ENCODE results near the gene TMEM129. TPM values are rescaled to one million over a fixed set of nuclear protein-coding genes. Genes with fewer than 3 reads are reported as not detected.
"Not testable (repeated sequence)": the region's sequence is repeated elsewhere in the genome, so short reads cannot be mapped to it uniquely, and the experiment has no call there.

TMEM129 gene
- total RNA-seq, 1 experiment from 2014 or later = 29.8 TPM

GRCh38 chr4:1674682-1675081 is 46.4 kb downstream of the TMEM129 start:
- H3K9me3 Mint-ChIP-seq (ENCODE audit: low read depth, unreplicated experiment) = no peaks in the 10 kb centered on the region
- intact Hi-C loops (cut with micrococcal nuclease; ENCODE audit: unreplicated experiment) = no loop called here
- CTCF ChIA-PET = no interaction called here
- H3K27ac Mint-ChIP-seq (ENCODE audit: unreplicated experiment) = no peak overlapping the region
- no TSS peak for BruUV-seq (replicated peaks)
- TF ChIP-seq, protein P1, sequence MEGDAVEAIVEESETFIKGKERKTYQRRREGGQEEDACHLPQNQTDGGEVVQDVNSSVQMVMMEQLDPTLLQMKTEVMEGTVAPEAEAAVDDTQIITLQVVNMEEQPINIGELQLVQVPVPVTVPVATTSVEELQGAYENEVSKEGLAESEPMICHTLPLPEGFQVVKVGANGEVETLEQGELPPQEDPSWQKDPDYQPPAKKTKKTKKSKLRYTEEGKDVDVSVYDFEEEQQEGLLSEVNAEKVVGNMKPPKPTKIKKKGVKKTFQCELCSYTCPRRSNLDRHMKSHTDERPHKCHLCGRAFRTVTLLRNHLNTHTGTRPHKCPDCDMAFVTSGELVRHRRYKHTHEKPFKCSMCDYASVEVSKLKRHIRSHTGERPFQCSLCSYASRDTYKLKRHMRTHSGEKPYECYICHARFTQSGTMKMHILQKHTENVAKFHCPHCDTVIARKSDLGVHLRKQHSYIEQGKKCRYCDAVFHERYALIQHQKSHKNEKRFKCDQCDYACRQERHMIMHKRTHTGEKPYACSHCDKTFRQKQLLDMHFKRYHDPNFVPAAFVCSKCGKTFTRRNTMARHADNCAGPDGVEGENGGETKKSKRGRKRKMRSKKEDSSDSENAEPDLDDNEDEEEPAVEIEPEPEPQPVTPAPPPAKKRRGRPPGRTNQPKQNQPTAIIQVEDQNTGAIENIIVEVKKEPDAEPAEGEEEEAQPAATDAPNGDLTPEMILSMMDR (IDR thresholded peaks at IDR 0.05; ENCODE audit: unreplicated experiment) = no peak
- H3K4me3 Mint-ChIP-seq (ENCODE audit: low read depth, unreplicated experiment) = no peak overlapping the region
- no peaks in the 10 kb centered on the region for H3K36me3 Mint-ChIP-seq (ENCODE audit: insufficient read depth, unreplicated experiment)
- no peaks in the 10 kb centered on the region for H3K27me3 Mint-ChIP-seq (ENCODE audit: unreplicated experiment)
- no peaks in the 10 kb centered on the region for H3K4me1 Mint-ChIP-seq (ENCODE audit: low read depth, unreplicated experiment)
- no peak for DNase-seq

DNA sequence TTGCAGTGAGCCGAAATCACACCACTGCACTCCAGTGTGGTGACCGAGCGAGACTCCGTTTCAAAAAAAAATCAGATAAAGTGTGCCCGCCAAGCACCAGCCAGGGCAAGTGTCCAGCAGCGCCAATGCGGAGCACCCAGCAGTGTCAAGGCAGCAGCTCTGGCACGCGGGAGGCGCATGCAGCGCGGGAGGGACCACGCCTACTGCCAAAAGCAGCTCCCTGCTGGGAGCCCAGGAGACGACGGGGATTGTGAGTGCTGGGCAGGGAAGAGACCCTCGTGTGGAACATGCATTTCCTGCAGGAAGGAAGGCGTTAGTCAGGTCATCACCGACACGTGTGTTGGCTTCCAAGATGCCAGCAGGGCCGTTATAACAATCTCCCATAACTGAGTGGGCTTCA is 47.5 kb downstream of the TMEM129 start:
- no peaks in the 10 kb centered on the region for H3K36me3 Mint-ChIP-seq (ENCODE audit: insufficient read depth, unreplicated experiment)

GRCh38 chr4:1671011-1671410 is 50.1 kb downstream of the TMEM129 start:
- CTCF ChIA-PET; H3K4me1 Mint-ChIP-seq (ENCODE audit: low read depth, unreplicated experiment): not testable (repeated sequence)

More for the DNA sequence above, 47.5 kb downstream of the TMEM129 start:
- intact Hi-C loops (cut with micrococcal nuclease; ENCODE audit: unreplicated experiment) = no loop called here
- Mint-ChIP-seq H3K27me3 (ENCODE audit: unreplicated experiment) (no peaks in the 10 kb centered on the region), H3K9me3 (ENCODE audit: low read depth, unreplicated experiment) (no peaks in the 10 kb centered on the region), H3K27ac (ENCODE audit: unreplicated experiment) (no peak overlapping the region), H3K4me3 (ENCODE audit: low read depth, unreplicated experiment) (no peak overlapping the region), H3K4me1 (ENCODE audit: low read depth, unreplicated experiment) (no peaks in the 10 kb centered on the region)
- DNase-seq = no peak
- CTCF ChIA-PET = no interaction called here
- no TSS peak for BruUV-seq (replicated peaks)
- TF ChIP-seq, protein P1 (IDR thresholded peaks at IDR 0.05; ENCODE audit: unreplicated experiment) = no peak

DNA sequence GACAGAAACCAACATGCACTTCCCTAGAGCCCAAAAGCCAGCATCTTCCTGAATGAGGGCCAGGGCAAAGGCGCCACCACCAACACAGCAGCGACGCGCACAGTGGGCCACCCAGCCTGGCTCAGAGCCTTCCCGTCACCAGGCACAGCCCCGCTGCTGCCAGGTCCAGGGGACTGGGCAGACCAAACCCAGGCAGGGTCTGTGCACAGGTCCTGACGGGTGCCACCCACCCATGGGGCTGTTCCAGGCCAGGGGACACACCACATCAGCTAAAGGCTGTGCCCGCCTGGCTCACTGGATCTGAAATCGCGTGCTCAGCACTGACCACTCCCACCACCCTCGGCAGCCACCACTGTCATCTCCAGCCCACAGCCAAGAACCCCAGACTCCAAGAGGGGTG is 50.8 kb downstream of the TMEM129 start:
- intact Hi-C loops (cut with micrococcal nuclease; ENCODE audit: unreplicated experiment) = no loop called here
- Mint-ChIP-seq H3K27ac (ENCODE audit: unreplicated experiment) (no peak overlapping the region), H3K4me3 (ENCODE audit: low read depth, unreplicated experiment) (no peak overlapping the region), H3K4me1 (ENCODE audit: low read depth, unreplicated experiment) (no peaks in the 10 kb centered on the region), H3K9me3 (ENCODE audit: low read depth, unreplicated experiment) (no peaks in the 10 kb centered on the region), H3K27me3 (ENCODE audit: unreplicated experiment) (no peaks in the 10 kb centered on the region), H3K36me3 (ENCODE audit: insufficient read depth, unreplicated experiment) (no peaks in the 10 kb centered on the region)
- TF ChIP-seq, protein P1 (IDR thresholded peaks at IDR 0.05; ENCODE audit: unreplicated experiment) = no peak
- DNase-seq = no peak
- BruUV-seq (replicated peaks) = no TSS peak
- CTCF ChIA-PET = no interaction called here

More at GRCh38 chr4:1671011-1671410, 50.1 kb downstream of the TMEM129 start:
- H3K27me3 Mint-ChIP-seq (ENCODE audit: unreplicated experiment); DNase-seq; H3K36me3 Mint-ChIP-seq (ENCODE audit: insufficient read depth, unreplicated experiment); BruUV-seq (replicated peaks); intact Hi-C loops (cut with micrococcal nuclease; ENCODE audit: unreplicated experiment); H3K27ac Mint-ChIP-seq (ENCODE audit: unreplicated experiment); H3K9me3 Mint-ChIP-seq (ENCODE audit: low read depth, unreplicated experiment); H3K4me3 Mint-ChIP-seq (ENCODE audit: low read depth, unreplicated experiment): not testable (repeated sequence)

- no peak overlapping the region for H3K27ac Mint-ChIP-seq (ENCODE audit: unreplicated experiment)
- intact Hi-C loops (cut with micrococcal nuclease; ENCODE audit: unreplicated experiment) = no loop called here
- H3K4me1 Mint-ChIP-seq (ENCODE audit: low read depth, unreplicated experiment) = no peaks in the 10 kb centered on the region
- H3K27me3 Mint-ChIP-seq (ENCODE audit: unreplicated experiment) = no peaks in the 10 kb centered on the region
- CTCF ChIA-PET = interaction anchor here (0.9 kb wide), 1 partner anchor 9 kb away, joined by 3 read pairs; no protein-coding TSS in a partner anchor
- H3K9me3 Mint-ChIP-seq (ENCODE audit: low read depth, unreplicated experiment) = no peaks in the 10 kb centered on the region
- DNase-seq = no peak
- no TSS peak for BruUV-seq (replicated peaks)
- no peak overlapping the region for H3K4me3 Mint-ChIP-seq (ENCODE audit: low read depth, unreplicated experiment)
- TF ChIP-seq, protein P1 (IDR thresholded peaks at IDR 0.05; ENCODE audit: unreplicated experiment) = no peak
- no peaks in the 10 kb centered on the region for H3K36me3 Mint-ChIP-seq (ENCODE audit: insufficient read depth, unreplicated experiment)
Measured at GRCh38 chr4:1669850-1670249, 51.3 kb downstream of the TMEM129 start.
